Endothelial cell of umbilical vein (primary cell): ENCODE data around the gene AGGF1. TPM values are rescaled to one million over a fixed set of nuclear protein-coding genes. Genes with fewer than 3 reads are reported as not detected.
A peak's percentile ranks its signal among the peaks of the same experiment; 100 is the strongest.

Experiments used
- BruUV-seq: library from RNA; stranded (reverse); fragments of 400-500 nt; replicated peaks from 2 replicates; lab custom pipeline; 2021; lab: Mats Ljungman, UMichigan
- CTCF ChIA-PET: fragments of 300-600, 350-600 bp; sonication (Branson Sonifier 250); formaldehyde crosslinking; loops from one replicate; lab custom pipeline; 2021; ENCODE audit warnings: antibody characterized with exemption, inconsistent platforms; lab: Charles Lee
- POLR2A ChIA-PET: fragments of 300-600, 350-600 bp; sonication (Branson Sonifier 250); formaldehyde crosslinking; loops from one replicate; lab custom pipeline; 2021; ENCODE audit warnings: antibody characterized with exemption, inconsistent platforms; lab: Charles Lee
- DNase-seq: peaks from one replicate; pipeline ENCODE4 v3.0.0-alpha.2; 2011; ENCODE audit warnings: low read depth, low spot score
- FAIRE-seq: peaks from 2 replicates; lab custom pipeline; 2011; peaks lifted over from hg19 to GRCh38; lab: Jason Lieb, UNC
- H2AFZ ChIP-seq: 2 replicates; pipeline ENCODE4 v1.6.0; 2012; ENCODE audit warnings: low read depth, low read length, control low read depth, inconsistent platforms
- H3K27ac ChIP-seq: 2 replicates; pipeline ENCODE4 v1.5.1; 2011; ENCODE audit warnings: low read depth, mild to moderate bottlenecking, control low read depth, low read length, moderate library complexity; ENCODE audit not compliant: insufficient read depth
- H3K27me3 ChIP-seq, 2 experiments: 2 replicates each; pipeline versions ENCODE4 v1.6.0 to v1.6.1; 2011; ENCODE audit warnings: low read length in 2 of 2, mixed read lengths in 1 of 2; ENCODE audit not compliant: control insufficient read depth in 2 of 2, insufficient read depth in 2 of 2
- H3K36me3 ChIP-seq, 2 experiments: 2 replicates in 1 of 2; 3 replicates in 1 of 2; pipeline ENCODE4 v1.5.1; 2011; ENCODE audit warnings: low read length in 2 of 2, mild to moderate bottlenecking in 1 of 2, moderate library complexity in 1 of 2; ENCODE audit not compliant: control insufficient read depth in 2 of 2, insufficient read depth in 2 of 2; ENCODE audit errors: extremely low read depth in 1 of 2
- H3K4me1 ChIP-seq: 3 replicates; pipeline ENCODE4 v1.5.1; 2011; ENCODE audit warnings: mild to moderate bottlenecking, low read length; ENCODE audit not compliant: control insufficient read depth, insufficient read depth; ENCODE audit errors: extremely low read depth
- H3K4me2 ChIP-seq: 2 replicates; pipeline ENCODE4 v1.6.1; 2011; ENCODE audit warnings: low read length, control low read depth, mixed read lengths; ENCODE audit not compliant: insufficient read depth
- H3K4me3 ChIP-seq, 3 experiments: fragments of 200-600 bp in 1 of 3; sonication (generic), shearing (Covaris generic) in 1 of 3; replicated peaks in 1 of 3; 2 replicates each; pipeline ENCODE4 v1.5.1; 2011 to 2016; ENCODE audit warnings: control low read depth in 3 of 3, low read length in 3 of 3, mild to moderate bottlenecking in 2 of 3, inconsistent platforms in 1 of 3, low read depth in 1 of 3, moderate library complexity in 1 of 3; ENCODE audit not compliant: insufficient read depth in 1 of 3
- H3K79me2 ChIP-seq: 2 replicates; pipeline ENCODE4 v1.6.0; 2012; ENCODE audit warnings: low read length, inconsistent platforms; ENCODE audit not compliant: control insufficient read depth, insufficient read depth
- H3K9ac ChIP-seq: replicated peaks from 2 replicates; pipeline ENCODE3; 2011; ENCODE audit warnings: low read length, control low read depth; ENCODE audit not compliant: insufficient read depth; ENCODE audit errors: extremely low read depth
- H3K9me1 ChIP-seq: replicated peaks from 3 replicates; pipeline ENCODE4 v1.6.0; 2011; ENCODE audit warnings: mild to moderate bottlenecking, low read length; ENCODE audit not compliant: control insufficient read depth, insufficient read depth; ENCODE audit errors: extremely low read depth
- H3K9me3 ChIP-seq: replicated peaks from 2 replicates; pipeline ENCODE4 v1.5.1; 2012; ENCODE audit warnings: low read length, inconsistent platforms; ENCODE audit not compliant: control insufficient read depth, insufficient read depth
- H4K20me1 ChIP-seq: replicated peaks from 2 replicates; pipeline ENCODE3; 2011; ENCODE audit warnings: mild to moderate bottlenecking, low read length; ENCODE audit not compliant: control insufficient read depth, insufficient read depth; ENCODE audit errors: extremely low read depth
- EZH2 ChIP-seq: IDR thresholded peaks from 2 replicates; pipeline ENCODE4 v1.6.1; 2012; ENCODE audit warnings: borderline replicate concordance, low read depth, mild to moderate bottlenecking, moderate library complexity, low read length, inconsistent platforms; ENCODE audit not compliant: severe bottlenecking
- FOS ChIP-seq: IDR thresholded peaks from 2 replicates; pipeline ENCODE4 v1.6.1; 2011; ENCODE audit warnings: mild to moderate bottlenecking, low read length, moderate library complexity, borderline replicate concordance; ENCODE audit not compliant: insufficient read depth
- GATA2 ChIP-seq: IDR thresholded peaks from 2 replicates; pipeline ENCODE4 v1.7.0; 2011; ENCODE audit warnings: low read depth, mild to moderate bottlenecking, moderate library complexity, mixed read lengths, low read length; ENCODE audit not compliant: insufficient read length, insufficient read depth
- JUN ChIP-seq: IDR thresholded peaks from 2 replicates; pipeline ENCODE4 v1.6.1; 2011; ENCODE audit warnings: borderline replicate concordance, low read depth; ENCODE audit not compliant: insufficient read length, insufficient read depth
- MYC ChIP-seq: IDR thresholded peaks from one replicate; pipeline ENCODE4 v1.6.1; 2011; ENCODE audit warnings: mild to moderate bottlenecking, low read depth, low read length
- POLR2A ChIP-seq: IDR thresholded peaks from 2 replicates; pipeline ENCODE4 v1.6.1; 2012; ENCODE audit warnings: low read depth, mild to moderate bottlenecking, control low read depth, low read length
- POLR2AphosphoS5 ChIP-seq: IDR thresholded peaks from 2 replicates; pipeline ENCODE4 v1.6.1; 2012; ENCODE audit warnings: low read depth, mild to moderate bottlenecking, control low read depth, low read length, moderate library complexity; ENCODE audit not compliant: insufficient read depth
- dilution Hi-C: fragments of 300-500 bp; cut with MboI; formaldehyde crosslinking; loops from one replicate; pipeline ENCODE4 v1.15.0; 2019; ENCODE audit warnings: low sequenced_read_pairs; ENCODE audit not compliant: extremely low pct_ligation_motif_present
- intact Hi-C: fragments of 100-400 bp; cut with micrococcal nuclease; formaldehyde crosslinking; loops from one replicate; pipeline ENCODE4 v1.10.0; 2022
- polyA plus RNA-seq, 4 experiments: library from polyadenylated mRNA; depleted of rRNA in 3 of 4; stranded (reverse) in 3 of 4; unstranded in 1 of 4; fragments of >200 nt; gene quantifications; 2 replicates each; pipeline versions ENCODE4 v1.2.1 to v1.2.3, GENCODE V29; 2011 to 2012; ENCODE audit warnings: missing spikeins in 1 of 4
- total RNA-seq: library from RNA; stranded (reverse); gene quantifications from 2 replicates; pipeline ENCODE4 v1.2.3, GENCODE V29; 2021
- TF ChIP-seq, protein P1 (sequence below), 2 donors: IDR thresholded peaks; 1 replicate in 1 of 2; 2 replicates in 1 of 2; pipeline ENCODE4 v1.5.1; 2011; ENCODE audit warnings: low read length in 2 of 2, mild to moderate bottlenecking in 2 of 2, moderate library complexity in 2 of 2, control low read depth in 1 of 2, inconsistent platforms in 1 of 2, low read depth in 1 of 2; ENCODE audit not compliant: insufficient read depth in 1 of 2; ENCODE audit errors: extremely low read depth in 1 of 2
- TF ChIP-seq, protein P2 (sequence below): IDR thresholded peaks from 2 replicates; pipeline ENCODE4 v1.6.1; 2011; ENCODE audit not compliant: insufficient read depth, insufficient read length

AGGF1 gene
- total and polyA plus RNA-seq, 2 donors (not counting 3 experiments of a cell fraction or from before 2014, with no cell fraction given): 6.7 to 19.9 TPM

DNA sequence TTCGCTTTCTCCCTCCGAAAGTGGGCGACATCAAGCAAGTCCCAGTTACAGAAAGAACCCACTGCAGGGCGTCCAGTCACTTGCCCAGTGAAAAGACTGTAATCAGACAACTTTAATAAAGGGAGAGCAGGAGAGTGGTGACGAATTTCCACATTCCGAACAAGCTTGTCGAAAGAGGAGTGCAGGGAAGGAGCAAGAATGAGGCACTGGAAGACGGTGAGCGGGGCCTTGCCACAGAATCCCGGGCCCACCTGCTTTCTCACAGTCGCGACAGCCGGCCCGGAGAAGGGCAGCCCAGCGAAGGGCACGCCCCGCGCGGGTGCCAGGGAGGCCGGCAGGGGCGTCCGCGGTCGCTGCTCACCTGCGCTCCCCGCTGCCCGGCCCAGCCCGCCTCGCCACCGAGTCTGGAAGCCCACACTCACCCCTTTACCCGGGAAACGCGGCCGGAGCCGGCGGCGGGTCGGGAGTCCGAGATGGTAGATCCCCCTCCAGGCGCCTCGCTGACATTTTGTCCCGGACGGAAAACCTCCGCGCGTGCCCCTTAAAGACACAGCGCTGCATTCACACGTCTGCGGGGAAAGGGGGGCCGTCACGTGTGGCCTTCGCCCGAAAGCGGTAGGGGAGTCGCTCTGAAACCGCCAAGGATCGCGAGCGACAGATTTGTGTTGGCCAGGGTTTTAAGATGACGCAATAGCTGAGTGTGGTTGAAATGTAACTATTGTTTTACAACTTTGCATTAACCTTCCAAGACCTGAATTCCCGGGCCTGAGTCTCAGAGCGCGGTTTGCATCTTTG lies 56.7 kb downstream of the AGGF1 start, which contains the start of gene ZBED3:
Gene ZBED3, minus strand, starts transcription at position 597 of the 795 bp plus-strand sequence. CDS start 9,407 bp downstream, outside the sequence.
- ChIA-PET CTCF (interaction anchor here (1.0 to 3.5 kb wide), 7 partner anchors 10 to 296 kb away, joined by 3 to 82 read pairs (median 3); partner anchors contain the start of gene AGGF1), POLR2A (interaction anchor here (0.6 to 1.0 kb wide), 2 partner anchors 10 to 379 kb away, joined by 3 to 4 read pairs; no protein-coding TSS in a partner anchor)
- peak within 1 kb of the TSS; percentile 89 for H3K9ac ChIP-seq
- H3K4me1 ChIP-seq: peaks cover 16% of the 10 kb centered on the region
- H3K4me2 ChIP-seq: peak within 1 kb of the TSS; percentile 79
- H3K27ac ChIP-seq: peak within 1 kb of the TSS; percentile 82
- dilution Hi-C loops (no loop called here), intact Hi-C loops (loop anchor here (1.0 to 5.0 kb wide), 5 partner anchors 10 to 406 kb away; partner anchors contain the start of gene WDR41)
- no peaks in the 10 kb centered on the region for H3K27me3 ChIP-seq
- TF ChIP-seq, protein P1, sequence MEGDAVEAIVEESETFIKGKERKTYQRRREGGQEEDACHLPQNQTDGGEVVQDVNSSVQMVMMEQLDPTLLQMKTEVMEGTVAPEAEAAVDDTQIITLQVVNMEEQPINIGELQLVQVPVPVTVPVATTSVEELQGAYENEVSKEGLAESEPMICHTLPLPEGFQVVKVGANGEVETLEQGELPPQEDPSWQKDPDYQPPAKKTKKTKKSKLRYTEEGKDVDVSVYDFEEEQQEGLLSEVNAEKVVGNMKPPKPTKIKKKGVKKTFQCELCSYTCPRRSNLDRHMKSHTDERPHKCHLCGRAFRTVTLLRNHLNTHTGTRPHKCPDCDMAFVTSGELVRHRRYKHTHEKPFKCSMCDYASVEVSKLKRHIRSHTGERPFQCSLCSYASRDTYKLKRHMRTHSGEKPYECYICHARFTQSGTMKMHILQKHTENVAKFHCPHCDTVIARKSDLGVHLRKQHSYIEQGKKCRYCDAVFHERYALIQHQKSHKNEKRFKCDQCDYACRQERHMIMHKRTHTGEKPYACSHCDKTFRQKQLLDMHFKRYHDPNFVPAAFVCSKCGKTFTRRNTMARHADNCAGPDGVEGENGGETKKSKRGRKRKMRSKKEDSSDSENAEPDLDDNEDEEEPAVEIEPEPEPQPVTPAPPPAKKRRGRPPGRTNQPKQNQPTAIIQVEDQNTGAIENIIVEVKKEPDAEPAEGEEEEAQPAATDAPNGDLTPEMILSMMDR (IDR thresholded peaks at IDR 0.05; ENCODE audit: extremely low read depth in 1 of 2, insufficient read depth in 1 of 2, low read depth in 1 of 2, low read length in 2 of 2): peak in 1 of 2 donors; percentile 16
- no peak for TF ChIP-seq MYC
- TF ChIP-seq EZH2: no peak
- no peak for TF ChIP-seq FOS
- TF ChIP-seq, protein P2, sequence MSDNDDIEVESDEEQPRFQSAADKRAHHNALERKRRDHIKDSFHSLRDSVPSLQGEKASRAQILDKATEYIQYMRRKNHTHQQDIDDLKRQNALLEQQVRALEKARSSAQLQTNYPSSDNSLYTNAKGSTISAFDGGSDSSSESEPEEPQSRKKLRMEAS: peak; percentile 54
- TF ChIP-seq GATA2: no peak
- TF ChIP-seq JUN: no peak
- TF ChIP-seq POLR2A: peak; percentile 43
- no peak for TF ChIP-seq POLR2AphosphoS5
- DNase-seq: peak; percentile 83
- H3K4me3 ChIP-seq: peak within 1 kb of the TSS; percentile 58 to 86 (median 76)
- no peaks in the 10 kb centered on the region for H3K9me3 ChIP-seq
- no peaks in the 10 kb centered on the region for H3K9me1 ChIP-seq
- no peaks in the 10 kb centered on the region for H3K36me3 ChIP-seq
- no peaks in the 10 kb centered on the region for H3K79me2 ChIP-seq
- H2AFZ ChIP-seq: peak within 1 kb of the TSS; percentile 94
- FAIRE-seq: peak; percentile 82
- BruUV-seq: TSS peak; percentile 56
- no peaks in the 10 kb centered on the region for H4K20me1 ChIP-seq
